Measurements from ENCODE around the gene OSBPL8. TPM values are rescaled to one million over a fixed set of nuclear protein-coding genes. Genes with fewer than 3 reads are reported as not detected.

OSBPL8 gene
- total and polyA plus RNA-seq, 2 donors (not counting 1 experiment from before 2014, with no cell fraction given), result 89.6 to 240 TPM

DNA sequence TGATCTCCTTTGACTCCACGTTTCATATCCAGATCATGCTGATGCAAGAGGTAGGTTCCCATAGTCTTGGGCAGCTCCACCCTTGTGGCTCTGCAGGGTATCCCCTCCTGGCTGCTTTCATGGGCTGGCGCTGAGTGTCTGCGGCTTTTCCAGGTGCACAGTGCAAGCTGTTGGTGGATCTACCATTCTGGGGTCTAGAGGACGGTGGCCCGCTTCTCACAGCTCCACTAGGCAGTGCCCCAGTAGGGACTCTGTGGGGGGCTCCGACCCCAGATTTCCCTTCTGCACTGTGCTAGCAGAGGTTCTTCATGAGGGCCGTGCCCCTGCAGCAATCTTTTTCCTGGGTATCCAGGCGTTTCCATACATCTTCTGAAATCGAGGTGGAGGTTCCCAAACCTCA, 199.3 kb downstream of the OSBPL8 start:
- H4K20me1 ChIP-seq (ENCODE audit: control insufficient read depth, extremely low read depth, insufficient read depth, low read length), result no peaks in the 10 kb centered on the region
- H3K36me3 ChIP-seq (ENCODE audit: control insufficient read depth, insufficient read depth, low read length), result no peaks in the 10 kb centered on the region
- DNase-seq (ENCODE audit: low read depth in 2 of 2), result no peak
- H3K9ac ChIP-seq (ENCODE audit: insufficient read depth, low read length), result no peak overlapping the region
- no peak overlapping the region for H3K27ac ChIP-seq (ENCODE audit: insufficient read depth, low read length)
- no peaks in the 10 kb centered on the region for H3K27me3 ChIP-seq (ENCODE audit: control insufficient read depth, insufficient read depth, low read length)
- no peak overlapping the region for H3K4me2 ChIP-seq (ENCODE audit: extremely low read depth, insufficient read depth, low read length)
- TF ChIP-seq EZH2 (IDR thresholded peaks at IDR 0.05; ENCODE audit: low read length, missing control alignments), result no peak
- TF ChIP-seq, protein P1, sequence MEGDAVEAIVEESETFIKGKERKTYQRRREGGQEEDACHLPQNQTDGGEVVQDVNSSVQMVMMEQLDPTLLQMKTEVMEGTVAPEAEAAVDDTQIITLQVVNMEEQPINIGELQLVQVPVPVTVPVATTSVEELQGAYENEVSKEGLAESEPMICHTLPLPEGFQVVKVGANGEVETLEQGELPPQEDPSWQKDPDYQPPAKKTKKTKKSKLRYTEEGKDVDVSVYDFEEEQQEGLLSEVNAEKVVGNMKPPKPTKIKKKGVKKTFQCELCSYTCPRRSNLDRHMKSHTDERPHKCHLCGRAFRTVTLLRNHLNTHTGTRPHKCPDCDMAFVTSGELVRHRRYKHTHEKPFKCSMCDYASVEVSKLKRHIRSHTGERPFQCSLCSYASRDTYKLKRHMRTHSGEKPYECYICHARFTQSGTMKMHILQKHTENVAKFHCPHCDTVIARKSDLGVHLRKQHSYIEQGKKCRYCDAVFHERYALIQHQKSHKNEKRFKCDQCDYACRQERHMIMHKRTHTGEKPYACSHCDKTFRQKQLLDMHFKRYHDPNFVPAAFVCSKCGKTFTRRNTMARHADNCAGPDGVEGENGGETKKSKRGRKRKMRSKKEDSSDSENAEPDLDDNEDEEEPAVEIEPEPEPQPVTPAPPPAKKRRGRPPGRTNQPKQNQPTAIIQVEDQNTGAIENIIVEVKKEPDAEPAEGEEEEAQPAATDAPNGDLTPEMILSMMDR (conservative IDR thresholded peaks at IDR 0.05 in 1 of 2, IDR thresholded peaks at IDR 0.05 in 1 of 2; ENCODE audit: low read depth in 1 of 2, low read length in 2 of 2), result no peak
- no peak overlapping the region for H2AFZ ChIP-seq (ENCODE audit: low read length)
- H3K4me1 ChIP-seq (ENCODE audit: control insufficient read depth, extremely low read depth, insufficient read depth, low read length), result no peaks in the 10 kb centered on the region
- H3K4me3 ChIP-seq (replicated peaks in 1 of 4; ENCODE audit: control extremely low read depth in 1 of 4, insufficient read depth in 1 of 4, low read depth in 3 of 4, low read length in 4 of 4), result no peak overlapping the region
- no peaks in the 10 kb centered on the region for H3K79me2 ChIP-seq (ENCODE audit: control insufficient read depth, insufficient read depth, low read length)
- no peaks in the 10 kb centered on the region for H3K9me3 ChIP-seq (ENCODE audit: control insufficient read depth, insufficient read depth, low read depth, low read length)

DNA sequence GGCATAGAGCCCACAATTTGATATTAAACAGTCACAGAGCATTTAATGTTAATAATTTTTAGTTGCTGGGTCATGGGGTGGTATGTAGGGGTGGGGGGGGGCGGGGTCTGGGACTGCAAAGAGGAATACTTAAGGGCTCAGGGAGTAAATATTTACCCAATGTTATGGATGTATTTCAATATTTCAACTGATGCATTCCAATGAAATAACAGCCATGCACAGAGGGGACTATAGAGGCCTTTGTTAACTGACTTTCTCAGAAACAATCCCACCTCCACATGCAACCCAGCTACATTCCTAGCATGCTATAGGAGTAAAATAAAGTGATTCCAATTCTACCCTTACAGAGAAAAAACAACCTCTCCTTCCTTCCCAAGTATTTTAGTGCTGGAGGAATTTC, 203.5 kb downstream of the OSBPL8 start:
- H4K20me1 ChIP-seq (ENCODE audit: control insufficient read depth, extremely low read depth, insufficient read depth, low read length), result no peaks in the 10 kb centered on the region
- no peak overlapping the region for H3K4me2 ChIP-seq (ENCODE audit: extremely low read depth, insufficient read depth, low read length)
- no peak overlapping the region for H2AFZ ChIP-seq (ENCODE audit: low read length)
- no peak overlapping the region for H3K27ac ChIP-seq (ENCODE audit: insufficient read depth, low read length)
- no peaks in the 10 kb centered on the region for H3K9me3 ChIP-seq (ENCODE audit: control insufficient read depth, insufficient read depth, low read depth, low read length)
- H3K9ac ChIP-seq (ENCODE audit: insufficient read depth, low read length), result no peak overlapping the region
- H3K36me3 ChIP-seq (ENCODE audit: control insufficient read depth, insufficient read depth, low read length), result no peaks in the 10 kb centered on the region
- no peaks in the 10 kb centered on the region for H3K27me3 ChIP-seq (ENCODE audit: control insufficient read depth, insufficient read depth, low read length)
- H3K4me3 ChIP-seq (replicated peaks in 1 of 4; ENCODE audit: control extremely low read depth in 1 of 4, insufficient read depth in 1 of 4, low read depth in 3 of 4, low read length in 4 of 4), result no peak overlapping the region
- no peak for DNase-seq (ENCODE audit: low read depth in 2 of 2)
- H3K4me1 ChIP-seq (ENCODE audit: control insufficient read depth, extremely low read depth, insufficient read depth, low read length), result no peaks in the 10 kb centered on the region
- H3K79me2 ChIP-seq (ENCODE audit: control insufficient read depth, insufficient read depth, low read length), result no peaks in the 10 kb centered on the region
- TF ChIP-seq, protein P1 (conservative IDR thresholded peaks at IDR 0.05 in 1 of 2, IDR thresholded peaks at IDR 0.05 in 1 of 2; ENCODE audit: low read depth in 1 of 2, low read length in 2 of 2), result no peak
- no peak for TF ChIP-seq EZH2 (IDR thresholded peaks at IDR 0.05; ENCODE audit: low read length, missing control alignments)

DNA sequence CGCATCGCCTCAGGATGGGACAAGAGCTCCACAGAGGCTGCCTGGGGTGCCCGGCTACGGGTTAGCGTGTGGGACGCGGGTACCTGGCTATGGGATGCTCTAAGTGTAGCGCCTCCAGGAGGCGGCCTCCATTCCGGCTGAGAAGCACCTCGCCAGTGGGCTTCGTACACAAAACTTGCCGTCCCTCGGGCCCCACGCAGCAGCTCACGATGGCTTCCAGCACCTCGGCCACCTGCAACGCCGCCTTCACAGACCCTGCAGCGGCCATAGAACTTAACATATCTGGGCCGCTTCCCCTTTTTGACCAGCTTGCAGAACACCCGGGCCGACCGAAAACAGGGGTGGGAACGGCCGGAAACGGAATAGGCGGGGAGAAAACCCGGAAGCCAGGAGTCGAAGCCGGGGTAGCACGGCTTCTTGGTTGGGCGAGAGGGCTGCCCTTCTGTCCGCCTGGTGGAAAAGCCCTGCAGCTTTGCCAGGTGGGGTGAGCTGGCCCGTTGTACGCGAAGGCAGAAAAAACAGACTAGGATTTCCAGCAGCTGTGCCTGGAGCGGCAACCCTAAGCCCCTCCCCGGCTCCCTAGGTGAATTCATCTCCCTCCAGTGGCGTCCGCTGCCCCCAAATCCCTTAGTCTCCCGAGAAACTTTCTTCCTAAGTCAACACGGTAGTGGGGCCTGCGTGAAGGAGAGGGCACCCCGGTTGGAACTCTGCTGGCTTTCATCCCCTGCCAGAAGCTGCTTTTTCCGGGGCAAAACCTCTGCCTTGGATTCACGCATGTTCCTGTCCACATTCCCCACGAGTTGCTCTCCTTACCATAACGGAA, 211.3 kb downstream of the OSBPL8 start, which contains the start of gene BBS10:
Gene BBS10, minus strand, starts transcription at position 337 of the 823 bp plus-strand sequence. Its CDS starts 57 bp downstream, at position 280.
- Histone ChIP-seq H3K79me2 (ENCODE audit: control insufficient read depth, insufficient read depth, low read length) (peaks cover 13% of the 10 kb centered on the region), H3K4me3 (replicated peaks in 1 of 4; ENCODE audit: control extremely low read depth in 1 of 4, insufficient read depth in 1 of 4, low read depth in 3 of 4, low read length in 4 of 4) (peak within 1 kb of the TSS; percentile 69 to 96 (median 82)), H3K27ac (ENCODE audit: insufficient read depth, low read length) (peak within 1 kb of the TSS; percentile 69), H3K9me3 (ENCODE audit: control insufficient read depth, insufficient read depth, low read depth, low read length) (no peaks in the 10 kb centered on the region), H4K20me1 (ENCODE audit: control insufficient read depth, extremely low read depth, insufficient read depth, low read length) (no peaks in the 10 kb centered on the region), H2AFZ (ENCODE audit: low read length) (peak within 1 kb of the TSS; percentile 77), H3K36me3 (ENCODE audit: control insufficient read depth, insufficient read depth, low read length) (no peaks in the 10 kb centered on the region), H3K9ac (ENCODE audit: insufficient read depth, low read length) (peak within 1 kb of the TSS; percentile 75), H3K4me2 (ENCODE audit: extremely low read depth, insufficient read depth, low read length) (peak within 1 kb of the TSS; percentile 96), H3K27me3 (ENCODE audit: control insufficient read depth, insufficient read depth, low read length) (no peaks in the 10 kb centered on the region), H3K4me1 (ENCODE audit: control insufficient read depth, extremely low read depth, insufficient read depth, low read length) (peaks cover 5% of the 10 kb centered on the region)
- peak; percentile 90 to 94 for DNase-seq (ENCODE audit: low read depth in 2 of 2)
- TF ChIP-seq, protein P1 (conservative IDR thresholded peaks at IDR 0.05 in 1 of 2, IDR thresholded peaks at IDR 0.05 in 1 of 2; ENCODE audit: low read depth in 1 of 2, low read length in 2 of 2), result peak; percentile 54
- no peak for TF ChIP-seq EZH2 (IDR thresholded peaks at IDR 0.05; ENCODE audit: low read length, missing control alignments)
